ENCODE data around the gene CERS1.
A peak's percentile ranks its signal among the peaks of the same experiment; 100 is the strongest.

The CERS1 gene

GRCh38 chr19:18833849-18834643 is 61.9 kb downstream of the CERS1 start:
- H3K27ac ChIP-seq (ENCODE audit: low read depth, low read length), result no peak overlapping the region
- TF ChIP-seq CTCF (IDR thresholded peaks at IDR 0.05; ENCODE audit: low read depth, low read length, poor library complexity, severe bottlenecking) (no peak), EZH2phosphoT487 (IDR thresholded peaks at IDR 0.05; ENCODE audit: borderline replicate concordance, low read length) (no peak)

DNA sequence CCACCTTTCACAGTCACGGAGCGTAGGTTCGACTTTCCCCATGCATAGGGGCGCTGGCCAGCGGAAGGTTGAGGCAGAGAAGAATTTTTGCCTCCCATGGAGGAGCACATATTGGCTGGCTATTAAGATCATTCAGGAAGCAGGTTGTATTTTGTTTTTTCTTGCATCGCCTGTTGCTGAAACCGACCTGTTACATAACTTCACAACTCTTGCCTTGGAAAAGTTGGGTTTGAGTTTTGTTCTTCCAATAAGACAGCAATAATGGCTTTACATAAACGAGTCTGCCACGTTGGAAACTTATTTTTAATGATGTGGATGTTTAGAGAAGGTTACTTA is 62.8 kb downstream of the CERS1 start:
- Histone ChIP-seq H3K4me3 (ENCODE audit: low read length) (peak overlapping the region; percentile 95), H3K36me3 (ENCODE audit: control insufficient read depth, low read length) (peaks cover 57% of the 10 kb centered on the region), H4K20me1 (ENCODE audit: control insufficient read depth, insufficient read depth, low read depth, low read length) (peaks cover 47% of the 10 kb centered on the region), H3K9me3 (ENCODE audit: control insufficient read depth, insufficient read depth, low read length) (no peaks in the 10 kb centered on the region), H3K27ac (ENCODE audit: low read depth, low read length) (peak overlapping the region; percentile 62), H3K4me2 (ENCODE audit: low read length) (peak overlapping the region; percentile 92), H3K27me3 (ENCODE audit: control insufficient read depth, low read length) (no peaks in the 10 kb centered on the region), H3K4me1 (ENCODE audit: control insufficient read depth, low read length) (peaks cover 44% of the 10 kb centered on the region), H3F3A (ENCODE audit: control insufficient read depth, insufficient read depth) (no peaks in the 10 kb centered on the region), H3K79me2 (ENCODE audit: control insufficient read depth, low read length) (peaks cover 67% of the 10 kb centered on the region), H3K9me2 (replicated peaks; ENCODE audit: control insufficient read depth, low read length) (no peaks in the 10 kb centered on the region)
- TF ChIP-seq EZH2phosphoT487 (IDR thresholded peaks at IDR 0.05; ENCODE audit: borderline replicate concordance, low read length) (no peak), CTCF (IDR thresholded peaks at IDR 0.05; ENCODE audit: low read depth, low read length, poor library complexity, severe bottlenecking) (no peak)

More at GRCh38 chr19:18833849-18834643, 61.9 kb downstream of the CERS1 start:
- Histone ChIP-seq H3K9me2 (replicated peaks; ENCODE audit: control insufficient read depth, low read length) (no peaks in the 10 kb centered on the region), H3K4me1 (ENCODE audit: control insufficient read depth, low read length) (peaks cover 48% of the 10 kb centered on the region), H3K36me3 (ENCODE audit: control insufficient read depth, low read length) (peaks cover 67% of the 10 kb centered on the region), H3K79me2 (ENCODE audit: control insufficient read depth, low read length) (peaks cover 76% of the 10 kb centered on the region), H4K20me1 (ENCODE audit: control insufficient read depth, insufficient read depth, low read depth, low read length) (peaks cover 51% of the 10 kb centered on the region), H3K27me3 (ENCODE audit: control insufficient read depth, low read length) (no peaks in the 10 kb centered on the region), H3K4me2 (ENCODE audit: low read length) (peak overlapping the region; percentile 92), H3K9me3 (ENCODE audit: control insufficient read depth, insufficient read depth, low read length) (no peaks in the 10 kb centered on the region), H3F3A (ENCODE audit: control insufficient read depth, insufficient read depth) (peaks cover 3% of the 10 kb centered on the region; the same call in 1 of the 2 replicates), H3K4me3 (ENCODE audit: low read length) (peak overlapping the region; percentile 95)

- peaks cover 42% of the 10 kb centered on the region for H4K20me1 ChIP-seq (ENCODE audit: control insufficient read depth, insufficient read depth, low read depth, low read length)
- H3K4me1 ChIP-seq (ENCODE audit: control insufficient read depth, low read length), result peaks cover 38% of the 10 kb centered on the region
- H3K27ac ChIP-seq (ENCODE audit: low read depth, low read length), result peak overlapping the region; percentile 62
- TF ChIP-seq EZH2phosphoT487 (IDR thresholded peaks at IDR 0.05; ENCODE audit: borderline replicate concordance, low read length) (no peak), CTCF (IDR thresholded peaks at IDR 0.05; ENCODE audit: low read depth, low read length, poor library complexity, severe bottlenecking) (peak; percentile 13)
- peaks cover 52% of the 10 kb centered on the region for H3K36me3 ChIP-seq (ENCODE audit: control insufficient read depth, low read length)
- H3K4me2 ChIP-seq (ENCODE audit: low read length), result peak overlapping the region; percentile 92
- H3K79me2 ChIP-seq (ENCODE audit: control insufficient read depth, low read length), result peaks cover 61% of the 10 kb centered on the region
- no peaks in the 10 kb centered on the region for H3K9me2 ChIP-seq (replicated peaks; ENCODE audit: control insufficient read depth, low read length)
- peak overlapping the region; percentile 95 for H3K4me3 ChIP-seq (ENCODE audit: low read length)
- no peaks in the 10 kb centered on the region for H3K27me3 ChIP-seq (ENCODE audit: control insufficient read depth, low read length)
- no peaks in the 10 kb centered on the region for H3F3A ChIP-seq (ENCODE audit: control insufficient read depth, insufficient read depth)
- H3K9me3 ChIP-seq (ENCODE audit: control insufficient read depth, insufficient read depth, low read length), result peaks cover 5% of the 10 kb centered on the region; the same call in 1 of the 2 replicates
Observed at GRCh38 chr19:18832306-18833140, 63.4 kb downstream of the CERS1 start.

All from DOHH2 (cell line).